Tibial nerve (tissue), 4 donors: ENCODE results near the gene RAB42.

Source experiments
- EP300 ChIP-seq, 2 donors: sonication (generic); formaldehyde crosslinking; IDR thresholded peaks; one replicate each; pipeline ENCODE4 v1.6.1; 2017; ENCODE audit warnings: antibody characterized with exemption in 2 of 2, mild to moderate bottlenecking in 1 of 2
- POLR2A ChIP-seq, 2 donors: fragments of 450-650 bp; IDR thresholded peaks; one replicate each; pipeline ENCODE4 v1.6.1; 2017; ENCODE audit warnings: antibody characterized with exemption in 2 of 2, mild to moderate bottlenecking in 2 of 2, moderate library complexity in 2 of 2
- TF ChIP-seq, protein P1 (sequence below), 5 experiments: fragments of 200-600 bp in 3 of 5; fragments of 450-650 bp in 2 of 5; sonication (generic) in 3 of 5; IDR thresholded peaks; one replicate each; pipeline ENCODE4 v1.5.1; 2016 to 2019; ENCODE audit warnings: antibody characterized with exemption in 5 of 5, mild to moderate bottlenecking in 3 of 5, moderate library complexity in 2 of 5

GRCh38 chr1:28604411-28604810 lies 12.3 kb downstream of the RAB42 start:
- TF ChIP-seq EP300 (IDR thresholded peaks at IDR 0.05) (no peak), POLR2A (IDR thresholded peaks at IDR 0.05) (no peak)
- TF ChIP-seq, protein P1, sequence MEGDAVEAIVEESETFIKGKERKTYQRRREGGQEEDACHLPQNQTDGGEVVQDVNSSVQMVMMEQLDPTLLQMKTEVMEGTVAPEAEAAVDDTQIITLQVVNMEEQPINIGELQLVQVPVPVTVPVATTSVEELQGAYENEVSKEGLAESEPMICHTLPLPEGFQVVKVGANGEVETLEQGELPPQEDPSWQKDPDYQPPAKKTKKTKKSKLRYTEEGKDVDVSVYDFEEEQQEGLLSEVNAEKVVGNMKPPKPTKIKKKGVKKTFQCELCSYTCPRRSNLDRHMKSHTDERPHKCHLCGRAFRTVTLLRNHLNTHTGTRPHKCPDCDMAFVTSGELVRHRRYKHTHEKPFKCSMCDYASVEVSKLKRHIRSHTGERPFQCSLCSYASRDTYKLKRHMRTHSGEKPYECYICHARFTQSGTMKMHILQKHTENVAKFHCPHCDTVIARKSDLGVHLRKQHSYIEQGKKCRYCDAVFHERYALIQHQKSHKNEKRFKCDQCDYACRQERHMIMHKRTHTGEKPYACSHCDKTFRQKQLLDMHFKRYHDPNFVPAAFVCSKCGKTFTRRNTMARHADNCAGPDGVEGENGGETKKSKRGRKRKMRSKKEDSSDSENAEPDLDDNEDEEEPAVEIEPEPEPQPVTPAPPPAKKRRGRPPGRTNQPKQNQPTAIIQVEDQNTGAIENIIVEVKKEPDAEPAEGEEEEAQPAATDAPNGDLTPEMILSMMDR (IDR thresholded peaks at IDR 0.05), result no peak
